Left ventricle myocardium superior (tissue), 1 donor: ENCODE data around the gene LRRC47. TPM values are rescaled to one million over a fixed set of nuclear protein-coding genes. Genes with fewer than 3 reads are reported as not detected.

Experiments
- total RNA-seq: library from RNA; stranded (reverse); fragmentation: NEBNext Ultra II Directional; extraction: Animal tissue kit (Norgen Biotek cat#: 25700); gene quantifications from one replicate; pipeline ENCODE4 v1.2.1, GENCODE V29; 2021
- donor health status: DM: no; HTN: yes; CAD: no; lungs with severe emphysema.

The LRRC47 gene
- total RNA-seq, 1 donor from 2014 or later: 57.5 TPM

Other genes starting within 250 kb of the LRRC47 start
- gene MEGF6, start 185.0 kb downstream of the LRRC47 start, total RNA-seq: 11.6 TPM
- 48.6 TPM for gene TPRG1L, start 171.5 kb downstream of the LRRC47 start, total RNA-seq
- 12.5 TPM for gene WRAP73, start 146.4 kb downstream of the LRRC47 start, total RNA-seq
- 0.05 TPM for gene TP73, start 144.0 kb downstream of the LRRC47 start, total RNA-seq
- gene CCDC27, start 44.0 kb downstream of the LRRC47 start, total RNA-seq: not detected
- 15.3 TPM for gene SMIM1, start 23.7 kb downstream of the LRRC47 start, total RNA-seq
- 35.2 TPM for gene CEP104, start 60.7 kb upstream of the LRRC47 start, total RNA-seq
- 3.7 TPM for gene DFFB, start 61.0 kb upstream of the LRRC47 start, total RNA-seq
- 14.4 TPM for gene C1orf174, start 103.8 kb upstream of the LRRC47 start, total RNA-seq